Measurements from ENCODE around the gene SLCO3A1.

Gene SLCO3A1

DNA sequence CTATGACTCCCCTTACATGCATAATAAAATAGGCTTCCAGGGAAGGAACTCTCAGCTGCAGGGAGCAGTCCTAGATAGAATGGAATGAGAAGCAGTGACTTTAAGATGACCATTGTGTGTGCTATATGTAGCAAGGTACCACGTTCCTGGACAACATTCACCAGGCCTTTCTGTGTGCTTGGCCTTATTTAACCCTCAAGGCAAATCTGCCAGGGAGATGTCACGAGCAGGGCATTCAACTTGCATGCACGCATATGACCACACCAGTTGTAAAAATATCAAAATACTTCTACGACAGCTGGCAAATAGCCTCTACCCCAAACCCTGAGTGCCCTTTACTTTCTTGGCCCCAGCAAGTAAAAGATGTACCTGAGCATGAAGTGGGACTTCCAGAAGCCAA is 342.8 kb downstream of the SLCO3A1 start:
- Histone ChIP-seq H3K27me3 (ENCODE audit: insufficient read depth, poor library complexity, severe bottlenecking) (no peaks in the 10 kb centered on the region), H3K27ac (replicated peaks) (no peak overlapping the region), H3K4me3 (replicated peaks; ENCODE audit: insufficient read depth, low read length) (no peak overlapping the region)
- DNase-seq (ENCODE audit: low read depth in 1 of 2, low spot score in 1 of 2), result no peak
- TF ChIP-seq, protein P1, sequence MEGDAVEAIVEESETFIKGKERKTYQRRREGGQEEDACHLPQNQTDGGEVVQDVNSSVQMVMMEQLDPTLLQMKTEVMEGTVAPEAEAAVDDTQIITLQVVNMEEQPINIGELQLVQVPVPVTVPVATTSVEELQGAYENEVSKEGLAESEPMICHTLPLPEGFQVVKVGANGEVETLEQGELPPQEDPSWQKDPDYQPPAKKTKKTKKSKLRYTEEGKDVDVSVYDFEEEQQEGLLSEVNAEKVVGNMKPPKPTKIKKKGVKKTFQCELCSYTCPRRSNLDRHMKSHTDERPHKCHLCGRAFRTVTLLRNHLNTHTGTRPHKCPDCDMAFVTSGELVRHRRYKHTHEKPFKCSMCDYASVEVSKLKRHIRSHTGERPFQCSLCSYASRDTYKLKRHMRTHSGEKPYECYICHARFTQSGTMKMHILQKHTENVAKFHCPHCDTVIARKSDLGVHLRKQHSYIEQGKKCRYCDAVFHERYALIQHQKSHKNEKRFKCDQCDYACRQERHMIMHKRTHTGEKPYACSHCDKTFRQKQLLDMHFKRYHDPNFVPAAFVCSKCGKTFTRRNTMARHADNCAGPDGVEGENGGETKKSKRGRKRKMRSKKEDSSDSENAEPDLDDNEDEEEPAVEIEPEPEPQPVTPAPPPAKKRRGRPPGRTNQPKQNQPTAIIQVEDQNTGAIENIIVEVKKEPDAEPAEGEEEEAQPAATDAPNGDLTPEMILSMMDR (IDR thresholded peaks at IDR 0.05; ENCODE audit: insufficient read depth, low read length), result no peak
- TF ChIP-seq GABPA (IDR thresholded peaks at IDR 0.05; ENCODE audit: low read depth) (no peak), SPI1 (IDR thresholded peaks at IDR 0.05; ENCODE audit: borderline replicate concordance, low read depth) (no peak), POLR2AphosphoS5 (IDR thresholded peaks at IDR 0.05; ENCODE audit: low read depth) (no peak)
- TF ChIP-seq, protein P2, sequence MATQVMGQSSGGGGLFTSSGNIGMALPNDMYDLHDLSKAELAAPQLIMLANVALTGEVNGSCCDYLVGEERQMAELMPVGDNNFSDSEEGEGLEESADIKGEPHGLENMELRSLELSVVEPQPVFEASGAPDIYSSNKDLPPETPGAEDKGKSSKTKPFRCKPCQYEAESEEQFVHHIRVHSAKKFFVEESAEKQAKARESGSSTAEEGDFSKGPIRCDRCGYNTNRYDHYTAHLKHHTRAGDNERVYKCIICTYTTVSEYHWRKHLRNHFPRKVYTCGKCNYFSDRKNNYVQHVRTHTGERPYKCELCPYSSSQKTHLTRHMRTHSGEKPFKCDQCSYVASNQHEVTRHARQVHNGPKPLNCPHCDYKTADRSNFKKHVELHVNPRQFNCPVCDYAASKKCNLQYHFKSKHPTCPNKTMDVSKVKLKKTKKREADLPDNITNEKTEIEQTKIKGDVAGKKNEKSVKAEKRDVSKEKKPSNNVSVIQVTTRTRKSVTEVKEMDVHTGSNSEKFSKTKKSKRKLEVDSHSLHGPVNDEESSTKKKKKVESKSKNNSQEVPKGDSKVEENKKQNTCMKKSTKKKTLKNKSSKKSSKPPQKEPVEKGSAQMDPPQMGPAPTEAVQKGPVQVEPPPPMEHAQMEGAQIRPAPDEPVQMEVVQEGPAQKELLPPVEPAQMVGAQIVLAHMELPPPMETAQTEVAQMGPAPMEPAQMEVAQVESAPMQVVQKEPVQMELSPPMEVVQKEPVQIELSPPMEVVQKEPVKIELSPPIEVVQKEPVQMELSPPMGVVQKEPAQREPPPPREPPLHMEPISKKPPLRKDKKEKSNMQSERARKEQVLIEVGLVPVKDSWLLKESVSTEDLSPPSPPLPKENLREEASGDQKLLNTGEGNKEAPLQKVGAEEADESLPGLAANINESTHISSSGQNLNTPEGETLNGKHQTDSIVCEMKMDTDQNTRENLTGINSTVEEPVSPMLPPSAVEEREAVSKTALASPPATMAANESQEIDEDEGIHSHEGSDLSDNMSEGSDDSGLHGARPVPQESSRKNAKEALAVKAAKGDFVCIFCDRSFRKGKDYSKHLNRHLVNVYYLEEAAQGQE (IDR thresholded peaks at IDR 0.05; ENCODE audit: insufficient replicate concordance, low read depth), result no peak

DNA sequence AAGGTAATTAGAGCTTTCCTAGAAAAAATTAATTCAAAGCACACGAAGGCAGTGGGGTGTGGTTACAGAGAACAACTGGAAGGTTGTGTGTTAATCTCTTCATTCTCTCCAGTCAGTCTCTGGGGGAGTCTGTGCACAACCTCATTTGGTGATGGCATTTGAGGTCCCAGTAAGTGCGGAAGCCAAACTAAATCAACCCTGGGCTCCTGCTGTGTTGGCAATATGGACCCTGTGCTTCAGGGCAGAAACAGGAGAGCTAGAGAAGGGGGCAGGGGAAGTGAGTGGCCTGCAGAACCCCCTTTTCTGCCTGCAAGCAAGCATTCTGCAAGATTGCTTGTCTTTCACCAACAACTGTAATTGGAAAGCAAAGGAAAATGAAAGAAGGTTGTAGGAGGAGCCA is 344.2 kb downstream of the SLCO3A1 start:
- no peak overlapping the region for H3K4me3 ChIP-seq (replicated peaks; ENCODE audit: insufficient read depth, low read length)
- no peaks in the 10 kb centered on the region for H3K27me3 ChIP-seq (ENCODE audit: insufficient read depth, poor library complexity, severe bottlenecking)
- DNase-seq (ENCODE audit: low read depth in 1 of 2, low spot score in 1 of 2), result no peak
- no peak overlapping the region for H3K27ac ChIP-seq (replicated peaks)
- no peak for TF ChIP-seq SPI1 (IDR thresholded peaks at IDR 0.05; ENCODE audit: borderline replicate concordance, low read depth)
- no peak for TF ChIP-seq POLR2AphosphoS5 (IDR thresholded peaks at IDR 0.05; ENCODE audit: low read depth)
- TF ChIP-seq, protein P1 (IDR thresholded peaks at IDR 0.05; ENCODE audit: insufficient read depth, low read length), result no peak
- TF ChIP-seq, protein P2 (IDR thresholded peaks at IDR 0.05; ENCODE audit: insufficient replicate concordance, low read depth), result no peak
- no peak for TF ChIP-seq GABPA (IDR thresholded peaks at IDR 0.05; ENCODE audit: low read depth)

DNA sequence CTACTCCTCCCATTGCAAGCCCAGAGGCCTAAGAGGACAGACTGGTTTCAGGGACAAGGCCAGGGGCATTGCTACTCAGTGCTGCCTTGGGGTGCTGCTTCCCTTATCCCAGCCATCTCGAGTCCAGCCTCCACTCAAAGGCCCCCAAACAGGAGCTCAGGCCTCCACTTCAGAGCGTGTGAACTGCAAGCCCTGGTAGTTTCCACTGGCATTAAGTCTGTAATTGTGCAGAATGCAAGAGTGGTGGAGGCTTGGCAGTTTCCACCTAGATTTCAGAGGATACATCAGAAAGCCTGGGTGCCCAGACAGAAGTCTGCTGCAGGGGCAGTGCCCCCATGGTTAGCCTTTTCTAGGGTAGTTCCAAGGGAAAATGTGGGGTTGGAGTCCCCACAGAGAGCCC is 347.4 kb downstream of the SLCO3A1 start:
- no peak for DNase-seq (ENCODE audit: low read depth in 1 of 2, low spot score in 1 of 2)
- H3K27ac ChIP-seq (replicated peaks), result no peak overlapping the region
- TF ChIP-seq, protein P2 (IDR thresholded peaks at IDR 0.05; ENCODE audit: insufficient replicate concordance, low read depth), result no peak
- TF ChIP-seq SPI1 (IDR thresholded peaks at IDR 0.05; ENCODE audit: borderline replicate concordance, low read depth) (no peak), GABPA (IDR thresholded peaks at IDR 0.05; ENCODE audit: low read depth) (no peak), POLR2AphosphoS5 (IDR thresholded peaks at IDR 0.05; ENCODE audit: low read depth) (no peak)
- TF ChIP-seq, protein P1 (IDR thresholded peaks at IDR 0.05; ENCODE audit: insufficient read depth, low read length), result no peak
- no peaks in the 10 kb centered on the region for H3K27me3 ChIP-seq (ENCODE audit: insufficient read depth, poor library complexity, severe bottlenecking)
- H3K4me3 ChIP-seq (replicated peaks; ENCODE audit: insufficient read depth, low read length), result no peak overlapping the region

Measured in HL-60 (cell line).